ENCODE measurements around the gene LRP1B.

DNA sequence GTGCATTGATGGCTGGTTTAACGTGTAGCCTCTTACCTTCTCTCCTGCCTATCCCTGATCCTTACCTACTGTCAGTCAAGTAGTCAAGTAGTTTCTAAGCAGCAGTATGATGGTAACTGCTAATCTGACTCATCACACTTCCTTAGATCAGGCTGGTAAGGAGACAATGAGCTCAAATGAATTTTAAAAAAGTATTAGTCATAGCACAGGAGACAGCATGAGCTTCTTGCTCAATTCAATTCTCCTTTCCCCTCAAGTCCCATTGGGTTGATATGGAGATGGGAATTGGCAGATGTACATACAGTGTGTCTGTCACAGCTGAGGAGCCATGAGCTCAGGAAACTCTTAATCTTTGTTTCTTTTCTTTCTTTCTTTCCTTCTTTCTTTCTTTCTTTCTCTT, 799.7 kb downstream of the LRP1B start:
- TF ChIP-seq, protein P1, sequence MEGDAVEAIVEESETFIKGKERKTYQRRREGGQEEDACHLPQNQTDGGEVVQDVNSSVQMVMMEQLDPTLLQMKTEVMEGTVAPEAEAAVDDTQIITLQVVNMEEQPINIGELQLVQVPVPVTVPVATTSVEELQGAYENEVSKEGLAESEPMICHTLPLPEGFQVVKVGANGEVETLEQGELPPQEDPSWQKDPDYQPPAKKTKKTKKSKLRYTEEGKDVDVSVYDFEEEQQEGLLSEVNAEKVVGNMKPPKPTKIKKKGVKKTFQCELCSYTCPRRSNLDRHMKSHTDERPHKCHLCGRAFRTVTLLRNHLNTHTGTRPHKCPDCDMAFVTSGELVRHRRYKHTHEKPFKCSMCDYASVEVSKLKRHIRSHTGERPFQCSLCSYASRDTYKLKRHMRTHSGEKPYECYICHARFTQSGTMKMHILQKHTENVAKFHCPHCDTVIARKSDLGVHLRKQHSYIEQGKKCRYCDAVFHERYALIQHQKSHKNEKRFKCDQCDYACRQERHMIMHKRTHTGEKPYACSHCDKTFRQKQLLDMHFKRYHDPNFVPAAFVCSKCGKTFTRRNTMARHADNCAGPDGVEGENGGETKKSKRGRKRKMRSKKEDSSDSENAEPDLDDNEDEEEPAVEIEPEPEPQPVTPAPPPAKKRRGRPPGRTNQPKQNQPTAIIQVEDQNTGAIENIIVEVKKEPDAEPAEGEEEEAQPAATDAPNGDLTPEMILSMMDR (IDR thresholded peaks at IDR 0.05): no peak
- no peak for TF ChIP-seq EZH2 (IDR thresholded peaks at IDR 0.05; ENCODE audit: borderline replicate concordance, insufficient read depth, low read depth, low read length, poor library complexity, severe bottlenecking)
